ENCODE data around the gene RNGTT.
"Not testable (repeated sequence)": the region's sequence is repeated elsewhere in the genome, so short reads cannot be mapped to it uniquely, and the experiment has no call there.

The RNGTT gene

DNA sequence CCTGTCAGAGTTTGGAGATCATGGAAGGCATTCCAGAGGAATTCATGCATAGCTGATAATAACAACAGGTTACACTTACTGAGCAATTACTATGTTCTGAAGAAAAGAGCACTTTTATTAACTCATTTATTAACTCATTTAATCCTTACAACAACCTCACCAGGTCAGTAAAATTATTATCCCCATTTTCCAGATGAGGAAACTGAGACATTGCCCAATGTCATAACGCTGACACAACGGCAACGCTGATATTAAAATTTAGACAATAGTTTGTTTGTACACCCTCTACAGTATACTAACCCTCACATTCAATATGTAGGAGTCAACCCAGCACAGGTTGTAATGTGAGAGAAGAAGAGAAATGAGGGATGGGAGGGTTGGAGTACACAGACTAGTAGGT lies 105.0 kb downstream of the RNGTT start:
- no peak for DNase-seq

GRCh38 chr6:88856566-88856965 lies 106.9 kb downstream of the RNGTT start:
- no peak for DNase-seq

- no peak for DNase-seq
Observed at GRCh38 chr6:88855541-88856147, 107.8 kb downstream of the RNGTT start.

- no peak for DNase-seq
Observed at GRCh38 chr6:88852775-88853174, 110.6 kb downstream of the RNGTT start.

GRCh38 chr6:88852000-88852399 lies 111.4 kb downstream of the RNGTT start:
- DNase-seq, result no peak

DNA sequence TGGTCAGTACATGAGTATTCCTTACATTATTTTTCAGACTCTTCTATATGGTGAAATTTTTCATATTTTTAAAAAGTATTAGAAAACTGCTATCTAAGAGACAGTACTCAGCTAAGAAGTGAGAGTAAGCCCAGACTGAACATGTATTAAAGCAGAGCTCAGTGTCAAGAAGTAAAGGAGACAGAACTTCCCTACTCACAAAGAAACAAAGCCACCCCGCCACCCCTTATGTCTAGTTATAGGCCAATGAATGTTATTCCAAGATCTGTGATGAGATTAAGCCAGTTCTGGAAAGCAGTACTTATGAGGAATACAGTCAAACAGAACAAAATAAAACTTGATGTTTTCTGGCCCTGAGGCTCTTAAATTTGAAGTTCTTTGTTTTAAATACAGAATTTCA lies 114.5 kb downstream of the RNGTT start:
- DNase-seq, result no peak

GRCh38 chr6:88843040-88843439 lies 120.4 kb downstream of the RNGTT start:
- DNase-seq, result no peak

DNA sequence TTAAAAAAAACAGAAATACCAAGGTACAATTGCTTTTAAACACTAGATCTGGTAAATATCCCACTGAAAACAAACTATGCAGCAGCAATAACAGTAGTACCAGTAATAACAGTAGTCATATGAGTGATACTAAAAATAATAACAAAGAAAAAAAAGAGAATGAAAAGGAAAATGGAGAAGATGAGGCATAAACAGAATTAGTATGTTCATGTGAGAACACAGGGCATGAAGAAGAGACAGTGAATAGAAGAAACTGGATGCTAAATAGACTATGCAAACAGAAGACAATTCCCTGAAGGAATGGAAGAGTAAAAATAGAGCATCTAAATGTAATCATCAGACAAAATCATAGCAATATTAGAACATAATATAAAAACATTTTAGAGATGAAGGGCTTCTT lies 121.1 kb downstream of the RNGTT start:
- DNase-seq, result no peak

DNA sequence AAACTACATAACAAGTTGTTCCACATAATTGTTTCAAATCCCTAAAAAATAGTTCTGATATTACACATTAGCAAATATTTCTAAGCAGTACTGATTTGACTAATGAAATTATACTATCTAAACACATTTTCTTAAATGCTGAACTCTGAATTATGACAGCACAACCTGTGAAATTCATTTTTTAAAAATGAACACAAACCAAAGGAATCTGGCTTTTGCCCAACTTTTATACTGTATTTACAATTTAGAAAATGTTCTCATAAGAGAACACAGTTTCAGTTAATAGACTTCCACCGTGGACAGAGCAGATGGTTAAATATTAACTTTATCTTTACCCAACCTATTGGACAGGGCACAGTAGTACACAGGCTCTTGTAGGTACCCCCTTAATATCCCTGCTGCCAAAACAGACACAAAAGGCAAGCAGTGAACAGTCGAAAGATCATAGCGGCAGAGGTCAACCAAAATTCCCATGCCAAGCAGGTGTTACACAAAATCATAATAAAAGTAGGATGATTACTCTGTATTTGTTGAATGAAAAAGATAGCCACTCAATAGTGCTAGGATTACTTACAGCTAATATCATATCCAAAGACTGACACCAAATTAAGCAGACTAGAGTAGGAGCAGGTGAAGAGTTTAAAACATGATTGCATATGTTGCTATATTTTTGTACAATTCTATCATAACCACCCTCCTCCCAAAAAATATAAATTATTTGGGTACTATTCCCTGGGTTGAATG lies 122.5 kb downstream of the RNGTT start:
- DNase-seq, result no peak

GRCh38 chr6:88840289-88840688 lies 123.1 kb downstream of the RNGTT start:
- DNase-seq, result no peak

GRCh38 chr6:88839280-88839679 lies 124.1 kb downstream of the RNGTT start:
- no peak for DNase-seq

DNA sequence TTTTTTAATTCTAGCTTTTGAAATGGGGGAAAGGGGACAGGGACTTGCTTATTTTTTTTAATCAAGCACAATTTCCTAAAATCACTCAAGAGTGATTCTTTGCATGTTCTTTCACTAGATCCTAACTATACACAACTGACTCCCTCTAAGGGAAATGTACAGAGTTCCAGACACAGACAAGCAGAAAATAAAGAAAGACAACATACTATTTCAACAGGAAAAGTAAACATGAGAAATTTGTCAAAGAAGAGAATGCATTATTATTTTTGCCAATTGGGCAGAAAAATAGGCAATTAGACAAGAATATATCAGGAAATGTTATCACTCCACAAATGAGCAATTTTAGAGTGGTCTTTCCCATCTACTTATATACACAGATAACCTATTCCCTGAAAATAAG lies 128.2 kb downstream of the RNGTT start:
- DNase-seq, result no peak

- DNase-seq, result not testable (repeated sequence)
Observed at GRCh38 chr6:88833071-88833470, 130.3 kb downstream of the RNGTT start.

- DNase-seq, result not testable (repeated sequence)
Observed at GRCh38 chr6:88827599-88827998, 135.8 kb downstream of the RNGTT start.

DNA sequence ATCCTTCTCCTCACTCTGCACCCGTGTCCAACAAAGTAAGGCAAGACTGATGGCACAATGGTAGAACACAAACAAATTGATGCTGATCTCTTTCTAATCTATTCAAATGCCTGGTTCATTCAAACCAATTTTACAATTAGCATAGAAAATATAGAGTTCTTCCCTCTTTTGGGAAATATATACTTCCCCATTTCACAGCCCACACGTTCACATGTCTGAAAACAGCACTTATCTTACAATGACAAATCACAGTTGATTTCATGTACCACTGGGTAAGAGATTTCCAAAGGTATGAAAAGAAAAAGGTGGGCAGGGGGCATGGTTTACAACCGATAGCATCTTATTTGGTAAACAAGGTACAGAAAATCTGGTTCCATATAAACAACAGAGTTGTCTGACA lies 137.6 kb downstream of the RNGTT start:
- no peak for DNase-seq

GRCh38 chr6:88823998-88824397 lies 139.4 kb downstream of the RNGTT start:
- no peak for DNase-seq

GRCh38 chr6:88815491-88815890 lies 147.9 kb downstream of the RNGTT start:
- DNase-seq, result no peak

- no peak for DNase-seq
Observed at GRCh38 chr6:88814909-88815308, 148.5 kb downstream of the RNGTT start.

DNA sequence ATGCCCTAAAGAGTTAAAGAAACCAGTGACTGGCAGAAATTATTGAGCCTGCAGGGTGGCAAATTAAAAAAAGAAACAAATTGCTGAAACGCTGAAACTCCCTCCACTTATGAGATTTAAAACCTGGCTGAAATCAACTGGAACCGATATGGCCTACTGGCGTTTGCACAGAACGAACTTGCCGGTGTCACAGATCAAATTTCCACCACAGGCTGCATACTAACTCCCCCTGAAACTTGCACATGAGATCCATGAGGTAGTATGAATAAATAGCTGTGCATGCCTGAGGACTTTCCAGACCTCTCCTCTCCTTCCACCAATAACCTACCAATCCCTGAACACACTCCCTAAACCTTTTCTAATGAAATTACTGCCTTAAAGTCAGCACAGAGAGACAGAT lies 150.4 kb downstream of the RNGTT start:
- no peak for DNase-seq

DNA sequence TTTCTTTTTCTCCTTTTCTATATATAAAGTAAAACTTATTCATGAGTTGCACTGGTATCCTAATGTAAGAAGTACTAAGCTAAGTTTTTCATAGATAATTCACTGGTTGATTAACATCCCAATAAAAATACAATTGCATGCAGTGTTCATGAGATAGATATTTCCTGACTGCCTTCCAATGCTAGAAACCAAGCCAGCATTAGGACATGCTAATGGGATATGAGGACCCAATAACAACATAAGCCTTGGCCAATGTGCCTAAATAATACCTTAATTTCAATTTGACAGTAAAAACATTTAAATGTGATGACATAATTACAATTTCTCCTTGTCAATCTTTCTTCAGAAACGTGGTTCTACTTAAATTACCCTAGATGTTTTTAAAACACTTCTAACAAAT lies 152.7 kb downstream of the RNGTT start:
- DNase-seq, result no peak

DNA sequence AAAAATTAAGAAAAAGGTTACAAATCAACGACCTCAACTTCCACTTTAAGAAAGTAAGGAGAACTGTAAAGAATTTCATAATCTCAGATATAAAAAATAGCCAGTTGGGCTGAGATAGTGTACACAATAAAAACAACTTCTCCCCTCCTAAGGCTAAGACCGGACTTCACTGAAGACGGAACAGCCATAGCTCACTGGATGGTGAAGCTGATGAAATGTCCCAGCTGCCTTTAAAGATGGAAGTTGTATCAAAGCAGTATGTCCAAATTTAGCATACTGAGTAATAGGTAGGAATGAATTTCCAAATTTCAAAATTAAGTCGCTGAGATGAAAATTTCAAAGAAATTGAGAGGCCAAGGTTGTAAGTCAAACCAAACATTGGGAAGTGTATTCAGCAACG lies 153.3 kb downstream of the RNGTT start:
- no peak for DNase-seq

- DNase-seq, result no peak
Observed at GRCh38 chr6:88808381-88808780, 155.0 kb downstream of the RNGTT start.

DNA sequence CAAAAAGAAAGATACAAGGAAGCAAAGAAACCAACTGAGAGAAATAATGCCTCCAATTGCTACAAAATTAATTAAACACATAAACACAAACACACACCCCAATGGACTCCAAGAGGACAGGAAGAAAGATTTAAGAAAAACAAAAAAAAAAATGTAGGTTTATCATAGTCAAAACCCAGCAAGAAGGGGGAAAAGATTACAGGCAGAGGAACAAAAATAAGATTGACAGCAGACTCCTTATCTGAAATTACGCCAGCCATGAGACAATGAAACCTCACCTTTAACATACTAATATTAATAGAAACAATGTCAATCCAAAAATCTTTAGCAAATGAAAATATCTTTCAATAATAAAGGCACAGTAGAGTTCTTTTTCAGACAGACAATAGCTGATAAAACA lies 155.8 kb downstream of the RNGTT start:
- no peak for DNase-seq

GRCh38 chr6:88806728-88807127 lies 156.7 kb downstream of the RNGTT start:
- DNase-seq, result no peak

DNA sequence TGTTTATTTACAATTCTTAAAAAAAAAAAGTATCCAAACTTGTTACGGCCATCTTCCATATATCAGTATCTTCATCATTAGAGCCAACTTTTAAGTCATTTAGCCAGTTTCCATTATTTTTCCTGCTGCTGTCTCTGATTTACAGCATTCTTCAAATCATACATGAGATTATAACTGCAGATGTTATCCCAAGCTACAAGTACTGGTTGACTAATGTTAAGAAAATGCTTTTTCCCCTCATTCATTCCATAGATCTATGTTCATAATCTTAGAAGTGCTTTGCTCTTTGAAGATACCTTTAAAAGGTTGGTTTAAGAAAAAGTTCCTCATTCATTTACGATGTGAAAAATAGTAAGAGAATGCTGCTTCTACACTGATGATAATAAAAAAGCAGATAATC lies 158.7 kb downstream of the RNGTT start:
- no peak for DNase-seq

All from CD4-positive, alpha-beta T cell treated with Interleukin-4 for 4 hours (primary cell).